Stomach (tissue), 4 donors: Measurements from ENCODE around the gene OR2M3.

Experiments
- CTCF ChIP-seq, 7 experiments: fragments of 450-650 bp in 4 of 7; fragments of 200-600 bp in 3 of 7; sonication (generic) in 3 of 7; IDR thresholded peaks; one replicate each; pipeline ENCODE4 v1.5.1; 2016 to 2019; ENCODE audit warnings: antibody characterized with exemption in 7 of 7, control low read depth in 2 of 7, mild to moderate bottlenecking in 1 of 7
- EP300 ChIP-seq: sonication (generic); formaldehyde crosslinking; IDR thresholded peaks from one replicate; pipeline ENCODE4 v1.6.1; 2017; ENCODE audit warnings: antibody characterized with exemption
- POLR2A ChIP-seq, 4 donors: fragments of 450-650 bp; IDR thresholded peaks; one replicate each; pipeline ENCODE4 v1.6.1; 2016; ENCODE audit warnings: antibody characterized with exemption in 4 of 4, control low read depth in 2 of 4, mild to moderate bottlenecking in 1 of 4, moderate library complexity in 1 of 4

DNA sequence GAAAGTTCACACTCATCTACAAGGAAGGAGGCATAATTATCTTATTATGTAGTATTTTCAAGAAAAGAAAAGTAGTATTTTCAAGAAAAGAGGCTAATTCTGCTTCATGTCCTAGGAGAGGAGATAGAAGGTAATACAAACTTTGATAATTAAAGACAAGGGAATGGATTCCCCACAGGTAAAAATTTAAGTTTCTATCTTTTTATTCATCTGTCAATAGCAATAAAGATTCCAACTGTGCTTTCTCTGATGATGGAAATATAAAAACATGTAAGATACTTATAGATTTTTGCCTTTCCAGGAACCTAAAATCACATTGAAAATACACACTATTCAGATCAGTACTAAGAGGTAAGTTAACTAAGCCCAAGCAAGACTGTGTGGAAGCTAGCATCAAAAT, 22.5 kb upstream of the OR2M3 start, which contains the start of gene OR2M2:
- TF ChIP-seq CTCF (IDR thresholded peaks at IDR 0.05), result no peak
- TF ChIP-seq POLR2A (IDR thresholded peaks at IDR 0.05), result no peak
- TF ChIP-seq EP300, result no peak
